HG03457 (cell line): ENCODE measurements around the gene KCNMA1.

Experiments
- ATAC-seq: cut with Tn5 transposase; IDR thresholded peaks from one replicate; pipeline ENCODE4 v1.9.1; 2021; ENCODE audit warnings: moderate number of reproducible peaks; ENCODE audit not compliant: unreplicated experiment

The KCNMA1 gene

DNA sequence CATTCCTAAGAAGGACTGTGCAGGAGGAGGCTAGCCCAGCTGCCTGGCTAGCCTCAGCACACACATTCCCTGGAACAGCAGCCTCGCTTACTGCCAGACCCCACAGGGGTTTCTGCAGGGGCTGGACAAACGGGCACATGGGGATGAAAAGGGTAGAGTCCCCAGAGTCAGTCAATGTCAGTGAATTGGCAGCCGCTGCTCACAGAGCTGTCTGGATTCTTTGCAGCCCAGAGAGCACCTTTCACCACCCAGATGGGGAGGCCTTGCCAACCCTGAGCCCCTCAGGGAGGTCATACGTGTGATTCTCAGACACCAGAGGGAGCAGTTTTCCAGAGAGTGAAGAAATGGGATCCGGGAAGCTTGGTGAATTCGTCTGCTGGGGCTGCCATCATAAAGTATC lies 143.3 kb downstream of the KCNMA1 start:
- no peak for ATAC-seq

DNA sequence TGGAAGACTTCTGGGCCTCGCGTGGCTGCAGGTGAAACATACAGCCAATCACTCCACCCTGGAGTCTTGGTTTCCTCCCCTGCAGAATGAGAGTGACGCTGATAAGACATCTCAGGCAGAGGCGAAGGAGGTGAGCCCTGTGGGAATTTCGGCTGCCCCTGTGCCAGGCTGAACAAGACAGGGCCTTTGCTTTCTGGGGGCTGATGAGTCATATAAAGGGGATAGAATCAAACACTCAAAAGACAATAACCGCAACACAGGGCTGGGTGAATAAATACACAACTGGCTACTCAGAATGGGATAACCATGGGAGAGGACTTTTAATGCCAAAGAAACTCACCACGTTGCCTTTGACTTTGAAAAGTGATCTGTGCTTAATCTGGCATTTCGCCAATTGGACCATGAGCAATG lies 143.8 kb downstream of the KCNMA1 start:
- no peak for ATAC-seq

- no peak for ATAC-seq
Measured at GRCh38 chr10:77493239-77493806, 144.3 kb downstream of the KCNMA1 start.

GRCh38 chr10:77492368-77492994 lies 145.1 kb downstream of the KCNMA1 start:
- ATAC-seq, result no peak

GRCh38 chr10:77490534-77491314 lies 146.9 kb downstream of the KCNMA1 start:
- no peak for ATAC-seq

DNA sequence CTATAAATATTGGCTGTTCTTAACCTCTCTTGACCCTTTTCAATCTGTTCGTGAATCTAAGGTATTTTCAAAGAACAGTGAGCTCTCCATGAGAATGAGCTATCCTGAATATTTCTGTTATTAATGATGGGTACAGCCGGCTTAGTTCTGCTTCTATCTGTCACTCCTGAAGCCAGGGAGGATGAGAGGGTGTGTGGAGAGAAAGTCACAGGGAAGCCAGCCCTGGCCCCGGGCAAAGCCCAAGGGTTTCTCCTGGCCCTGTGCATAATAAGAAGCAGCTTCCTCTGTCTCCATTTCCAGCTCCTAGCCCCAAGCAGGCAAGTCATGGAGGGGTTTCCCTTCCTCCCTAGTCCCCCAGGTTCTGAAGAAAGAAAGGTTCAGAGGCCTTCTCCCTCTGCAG lies 151.1 kb downstream of the KCNMA1 start:
- ATAC-seq, result no peak

GRCh38 chr10:77485847-77486246 lies 151.8 kb downstream of the KCNMA1 start:
- ATAC-seq, result no peak

- no peak for ATAC-seq
Measured at GRCh38 chr10:77482072-77482471, 155.5 kb downstream of the KCNMA1 start.

DNA sequence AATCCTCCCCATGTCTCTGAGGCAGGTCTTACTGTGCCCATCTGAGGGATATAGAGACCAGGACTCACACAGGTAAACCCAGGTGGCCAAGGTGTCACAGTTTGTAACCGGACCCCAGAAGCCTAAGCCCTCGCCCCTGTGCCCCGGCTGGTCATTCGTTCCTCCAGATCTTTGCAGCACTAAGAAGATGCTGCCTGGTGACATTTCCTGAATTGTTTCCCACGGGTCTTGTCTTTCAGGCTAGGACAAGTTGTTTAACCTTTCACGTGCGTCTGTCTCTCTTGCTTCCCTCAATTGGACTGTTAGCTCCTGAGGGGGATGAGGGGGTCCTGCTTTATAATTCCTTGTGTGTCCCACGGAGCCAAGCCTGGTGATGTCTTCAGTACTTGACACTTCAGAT lies 158.0 kb downstream of the KCNMA1 start:
- no peak for ATAC-seq

DNA sequence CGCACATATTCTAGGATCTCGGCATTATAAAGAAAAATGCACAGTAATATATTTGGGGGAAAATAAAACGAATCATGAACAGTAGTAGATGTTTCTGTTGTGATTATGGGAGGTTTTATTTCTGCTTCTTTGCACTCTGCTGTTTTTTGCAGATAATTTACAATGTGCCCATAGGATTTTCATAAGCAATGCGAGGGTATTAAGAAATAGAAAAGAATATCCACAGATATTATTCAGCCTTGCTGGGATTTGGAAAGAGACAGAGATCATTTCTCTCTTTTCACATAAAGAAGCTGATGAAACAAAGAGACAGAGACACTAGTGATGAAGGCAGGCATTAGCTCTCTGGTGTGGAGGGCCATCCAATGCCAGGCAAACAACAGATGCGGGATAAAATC lies 158.6 kb downstream of the KCNMA1 start:
- no peak for ATAC-seq

DNA sequence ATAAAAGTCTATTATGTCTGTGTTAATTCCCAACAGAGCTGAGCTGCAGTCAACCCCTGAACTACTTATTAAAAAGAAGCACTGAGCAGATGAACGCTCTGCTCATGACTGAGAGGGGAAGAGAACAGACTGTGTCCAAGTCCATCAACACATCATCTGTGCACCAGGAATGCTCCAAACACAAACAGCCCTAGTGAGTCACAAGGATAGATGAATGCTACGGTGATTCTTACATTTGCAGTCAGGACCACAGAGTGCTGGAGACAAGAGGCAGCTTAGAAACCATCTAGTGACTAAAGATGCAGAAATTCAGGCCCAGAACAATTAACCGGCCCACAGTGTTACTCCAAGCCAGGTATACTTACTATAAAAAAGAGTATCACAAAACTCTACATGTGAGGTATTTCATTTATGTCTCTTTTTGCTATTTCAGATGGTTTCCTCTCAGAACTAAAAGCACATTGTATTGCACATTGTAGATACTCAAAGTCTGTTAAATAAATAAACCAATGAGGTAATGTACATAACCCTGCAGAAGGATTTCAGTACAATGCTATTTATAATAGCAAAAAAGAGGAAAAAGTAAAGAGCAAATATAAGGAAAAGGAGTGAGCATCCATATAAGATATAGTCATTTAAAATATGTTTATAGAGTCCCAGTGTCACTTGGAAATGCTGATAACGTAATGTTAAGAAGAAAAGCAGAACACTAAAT lies 159.2 kb downstream of the KCNMA1 start:
- no peak for ATAC-seq

DNA sequence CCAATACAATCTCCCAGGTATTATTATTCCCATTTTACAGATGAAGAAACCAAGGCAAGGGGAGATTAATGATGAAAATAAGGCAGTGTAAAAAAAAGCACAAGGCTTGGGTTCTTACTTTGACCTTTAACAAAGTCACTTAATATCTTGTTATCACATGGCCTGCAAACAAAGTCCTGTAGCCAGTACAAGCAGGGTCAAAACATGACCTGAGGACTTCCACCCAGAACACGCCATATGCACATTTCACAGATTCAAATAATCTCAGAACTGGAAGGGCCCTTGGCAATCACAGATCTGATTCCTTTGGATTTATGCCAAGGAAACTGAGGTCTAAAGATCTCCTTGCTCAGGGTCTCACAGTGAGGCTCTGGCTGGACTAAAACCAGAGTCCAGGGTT lies 162.1 kb downstream of the KCNMA1 start:
- no peak for ATAC-seq

GRCh38 chr10:77474939-77475338 lies 162.7 kb downstream of the KCNMA1 start:
- ATAC-seq, result no peak

DNA sequence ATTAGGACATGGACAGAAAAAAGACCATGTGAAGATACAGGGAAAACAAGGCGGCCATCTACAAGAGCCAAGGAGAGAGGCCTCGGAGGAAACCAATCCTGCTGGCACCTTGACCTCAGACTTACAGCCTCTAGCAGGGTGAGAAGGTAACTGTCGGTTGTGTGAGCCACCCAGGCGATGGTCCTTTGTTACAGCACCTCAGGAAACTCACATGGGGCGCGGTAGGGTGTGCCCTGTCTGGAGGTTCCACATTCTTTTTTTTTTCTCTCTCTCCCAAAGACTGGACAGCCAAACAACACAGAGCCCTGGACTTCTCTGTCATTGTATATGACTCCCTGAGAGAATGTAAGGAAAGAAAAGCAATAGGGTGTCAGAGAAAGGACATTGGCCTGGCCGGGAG lies 163.2 kb downstream of the KCNMA1 start:
- no peak for ATAC-seq

DNA sequence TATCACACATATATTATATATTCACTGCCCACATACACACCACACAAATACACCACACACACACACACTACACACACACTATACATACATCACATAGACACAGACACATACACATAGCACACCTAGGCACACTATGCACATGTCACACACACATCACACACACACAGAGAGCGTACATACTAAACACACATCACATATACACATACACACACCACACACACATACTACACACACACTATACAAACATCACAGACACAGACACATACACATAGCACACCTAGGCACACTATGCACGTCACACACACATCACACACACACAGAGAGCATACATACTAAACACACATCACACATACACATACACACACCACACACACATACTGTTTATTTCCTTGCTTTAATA lies 165.5 kb downstream of the KCNMA1 start:
- ATAC-seq, result no peak

DNA sequence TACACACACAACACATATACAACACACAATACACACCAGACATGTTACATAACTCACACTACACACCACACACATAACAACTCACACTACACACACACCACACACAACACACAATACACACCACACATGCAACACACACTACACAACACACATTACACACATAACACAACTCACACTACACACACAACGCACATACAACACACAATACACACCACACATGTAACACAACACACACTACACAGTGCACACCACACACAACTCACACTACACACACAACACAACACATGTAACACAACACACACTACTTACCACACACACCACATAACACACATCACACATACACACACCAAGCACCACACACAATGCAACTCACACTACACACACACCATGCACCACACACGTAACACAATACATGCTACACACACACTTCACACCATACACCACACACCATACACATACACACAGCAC lies 166.5 kb downstream of the KCNMA1 start:
- ATAC-seq, result no peak

DNA sequence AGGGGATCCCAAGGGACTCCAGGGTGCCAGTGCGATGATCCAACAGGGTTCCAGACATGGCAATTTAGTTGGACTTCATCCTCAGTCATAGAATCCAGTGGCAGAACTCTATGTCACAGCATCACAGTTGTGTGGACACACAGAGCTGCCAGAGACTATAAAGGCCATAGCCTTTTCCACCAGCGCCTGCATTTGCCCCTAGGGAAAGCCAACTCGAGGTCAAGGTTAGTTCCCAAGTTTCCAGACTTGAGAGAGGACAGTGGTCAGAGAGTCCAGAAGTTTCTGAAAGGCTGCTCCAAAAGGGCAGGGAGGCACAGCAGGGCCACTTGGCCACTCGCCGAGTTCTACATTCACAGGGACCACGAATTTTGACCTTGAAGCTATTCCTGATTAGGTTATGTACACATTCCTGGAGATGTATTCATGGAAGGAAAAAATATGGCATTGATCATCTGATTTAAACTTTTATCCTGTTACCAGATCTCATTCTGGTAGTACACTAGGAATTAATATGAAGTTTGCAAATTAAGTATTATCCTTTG lies 170.1 kb downstream of the KCNMA1 start:
- ATAC-seq, result no peak

- no peak for ATAC-seq
Measured at GRCh38 chr10:77463967-77464745, 173.5 kb downstream of the KCNMA1 start.

DNA sequence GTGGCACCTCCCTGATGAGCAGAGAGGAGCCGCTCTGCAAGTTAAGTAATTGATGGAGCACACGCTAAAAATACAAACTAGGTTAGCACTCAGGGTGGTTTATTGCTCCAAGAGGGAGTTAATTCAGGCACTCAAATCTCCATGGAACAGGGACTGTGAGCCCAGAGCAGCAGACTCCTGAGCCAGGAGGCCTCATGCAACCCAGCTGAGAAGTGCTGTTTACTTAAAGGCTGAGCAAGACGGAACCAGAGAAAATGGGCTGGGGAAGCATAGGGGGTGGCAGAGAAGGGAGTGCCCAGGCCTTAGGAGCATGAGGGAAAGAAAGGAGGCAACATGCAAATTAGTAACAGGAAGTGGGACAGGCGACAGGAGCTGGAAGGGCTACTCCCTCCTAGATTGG lies 174.1 kb downstream of the KCNMA1 start:
- ATAC-seq, result no peak

DNA sequence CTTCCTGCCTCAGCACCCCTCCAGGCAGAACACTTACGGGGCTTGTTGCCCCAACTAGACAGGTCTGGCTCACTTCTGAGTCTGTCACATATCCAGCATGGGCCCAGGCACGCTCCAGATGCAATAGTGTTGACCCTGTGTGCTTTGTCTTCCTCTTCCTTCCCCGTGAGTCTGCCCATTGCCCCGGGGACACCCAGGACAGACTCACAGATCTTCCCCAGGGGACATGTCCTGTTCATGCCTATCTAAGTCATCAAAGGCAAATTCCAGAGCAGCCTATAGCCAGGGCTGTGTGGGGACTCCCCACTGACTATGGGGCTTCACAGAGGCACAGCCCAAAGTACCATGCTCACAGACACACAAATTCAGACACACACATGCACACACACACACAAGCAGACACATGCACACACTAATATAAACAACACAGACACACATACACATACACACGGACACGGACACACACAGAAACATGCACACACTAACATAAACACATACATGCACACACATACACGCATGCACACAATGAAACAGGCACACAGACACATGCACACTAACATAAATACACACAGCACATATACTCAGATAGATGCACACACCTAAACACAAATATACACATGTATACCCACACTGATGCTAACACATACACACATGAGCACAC lies 175.8 kb downstream of the KCNMA1 start:
- no peak for ATAC-seq
